Right ventricle myocardium inferior (tissue), 1 donor: ENCODE measurements around the gene PLXNA1. TPM values are rescaled to one million over a fixed set of nuclear protein-coding genes. Genes with fewer than 3 reads are reported as not detected.

Source experiments
- ATAC-seq: fragments of 200-7000 bp; cut with Tn5 transposase; one replicate; pipeline ENCODE4 v1.9.1; 2020; ENCODE audit warnings: mild to moderate bottlenecking, moderate library complexity
- DNase-seq: peaks from one replicate; pipeline ENCODE4 v3.0.0; 2021; ENCODE audit errors: missing footprints
- intact Hi-C: fragments of 100-400 bp; cut with DNase I; formaldehyde crosslinking; loops from one replicate; pipeline ENCODE4 v1.11.0; 2022
- long read RNA-seq: library from polyadenylated mRNA; unstranded; transcript quantifications from one replicate; pipeline ENCODE4 v2.0.0, GENCODE V29; 2021
- total RNA-seq: library from RNA; stranded (reverse); fragmentation: NEBNext Ultra II Directional; extraction: Animal tissue kit (Norgen Biotek cat#: 25700); gene quantifications from one replicate; pipeline ENCODE4 v1.2.1, GENCODE V29; 2021
- donor health status: DM: no; HTN: yes; CAD: no; lungs with severe emphysema.

Gene PLXNA1
- 29.6 TPM for total RNA-seq
- long read RNA-seq, full-length matches to known transcripts = 2 of 36 reads
- long read RNA-seq, partial matches to known transcripts = 17 of 36 reads
- long read RNA-seq, other reads (novel, unspliced or antisense) = 17 of 36 reads

- DNase-seq = peak; percentile 90
- intact Hi-C loops = loop anchor here (1.0 to 10.0 kb wide), 5 partner anchors 195 to 562 kb away; no protein-coding TSS in a partner anchor
Observed at GRCh38 chr3:126982471-126983175, at the start of gene PLXNA1. Gene PLXNA1 (plus strand): TSS chr3:126983115. CDS start chr3:126988594, 5,479 bp downstream.

GRCh38 chr3:126934031-126934531 lies 48.8 kb upstream of the PLXNA1 start:
- no peak for DNase-seq
- no peak for ATAC-seq
- intact Hi-C loops = no loop called here

More at GRCh38 chr3:126982471-126983175, at the start of gene PLXNA1:
- peak; percentile 83 for ATAC-seq

- intact Hi-C loops = no loop called here
- DNase-seq = no peak
- ATAC-seq = no peak
Observed at GRCh38 chr3:126934991-126935390, 47.9 kb upstream of the PLXNA1 start.

- DNase-seq (no peak), ATAC-seq (no peak)
- intact Hi-C loops = no loop called here
Observed at GRCh38 chr3:126935756-126936509, 47.0 kb upstream of the PLXNA1 start.

GRCh38 chr3:126936853-126937425 lies 46.0 kb upstream of the PLXNA1 start:
- intact Hi-C loops = no loop called here
- no peak for DNase-seq
- no peak for ATAC-seq

DNA sequence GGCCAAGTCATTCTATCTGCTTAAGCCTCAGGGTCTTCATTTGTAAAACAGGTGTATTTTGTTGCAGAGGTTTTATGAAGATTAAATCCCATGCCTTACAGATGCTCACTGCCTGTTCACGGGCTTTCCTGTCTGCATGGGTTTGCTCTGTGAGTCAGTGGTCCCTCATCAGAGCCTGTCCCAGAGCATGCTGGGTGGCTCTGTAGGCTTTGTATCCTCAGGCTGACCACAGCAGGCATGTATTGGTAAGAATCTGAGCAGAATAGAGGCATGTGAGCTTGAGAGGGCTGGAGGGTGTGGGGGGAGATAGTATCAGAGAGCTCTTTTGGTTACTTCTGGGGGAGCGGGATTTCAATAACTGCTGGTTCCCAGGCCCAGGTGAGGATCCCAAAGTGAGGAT lies 45.4 kb upstream of the PLXNA1 start:
- ATAC-seq (no peak), DNase-seq (no peak)
- intact Hi-C loops = no loop called here

GRCh38 chr3:126937973-126938372 lies 44.9 kb upstream of the PLXNA1 start:
- peak; percentile 58 for ATAC-seq
- intact Hi-C loops = no loop called here
- no peak for DNase-seq

DNA sequence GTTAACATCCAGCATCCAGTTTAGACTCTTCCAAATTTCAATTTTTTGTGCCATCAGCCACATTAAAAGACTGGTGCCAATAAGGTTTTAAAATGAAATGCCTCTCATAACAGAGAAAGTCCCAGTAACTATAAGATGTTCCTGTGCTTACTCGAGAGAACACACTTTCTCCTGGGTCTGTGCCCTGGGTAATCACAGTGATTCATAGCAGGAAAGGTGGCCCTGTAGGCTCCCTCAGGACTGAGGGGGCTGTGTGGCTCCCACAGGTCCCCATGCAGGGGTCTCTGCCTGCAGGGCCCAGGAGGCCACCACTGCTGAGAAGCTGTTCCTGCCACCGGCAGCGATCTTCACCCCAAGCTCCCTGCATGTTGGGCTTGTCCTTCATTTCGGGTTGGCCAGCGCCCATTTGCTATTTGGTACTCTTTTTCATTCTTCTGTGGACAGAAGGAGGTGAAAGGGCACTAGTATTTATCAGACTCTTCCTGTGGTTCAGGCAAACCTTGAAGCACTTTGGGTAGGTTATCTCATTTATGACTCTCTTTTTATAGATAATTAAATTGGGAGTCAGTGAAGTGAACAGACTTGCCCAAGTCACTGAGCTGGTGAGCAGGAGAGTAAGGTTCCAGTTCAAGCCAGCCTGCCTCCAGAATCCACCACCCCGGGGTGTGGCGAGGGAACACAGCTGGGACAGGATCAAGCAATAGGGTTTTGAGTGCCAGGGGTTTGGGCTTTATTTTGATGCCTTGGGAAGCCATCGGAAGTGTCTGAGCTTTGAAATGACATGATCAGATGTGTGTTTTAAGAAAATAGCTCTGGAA lies 44.2 kb upstream of the PLXNA1 start:
- intact Hi-C loops = no loop called here
- DNase-seq (no peak), ATAC-seq (peak; percentile 12)

- no peak for ATAC-seq
- no peak for DNase-seq
- intact Hi-C loops = no loop called here
Observed at GRCh38 chr3:126939338-126939718, 43.6 kb upstream of the PLXNA1 start.

DNA sequence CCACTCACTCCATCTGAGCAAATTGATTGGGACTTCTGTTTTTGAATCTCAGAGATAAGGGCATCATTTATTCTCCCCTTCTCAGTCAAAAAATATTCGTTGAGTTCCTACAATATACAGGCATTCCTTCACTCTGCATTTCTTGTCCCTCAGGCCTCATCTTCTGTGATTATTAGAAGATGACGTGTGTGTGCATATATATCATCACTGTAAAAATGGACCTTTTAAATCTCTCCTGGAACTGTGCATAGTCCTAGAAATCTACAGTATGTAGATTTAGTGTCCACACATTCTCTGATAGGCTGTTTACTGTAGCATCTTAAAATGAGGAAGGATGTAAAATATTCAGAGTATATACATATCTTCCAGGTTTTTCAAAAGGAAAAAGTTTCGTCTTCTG lies 43.2 kb upstream of the PLXNA1 start:
- no peak for ATAC-seq
- intact Hi-C loops = no loop called here
- no peak for DNase-seq

GRCh38 chr3:126941721-126942270 lies 41.1 kb upstream of the PLXNA1 start:
- no peak for DNase-seq
- no peak for ATAC-seq
- intact Hi-C loops = no loop called here

GRCh38 chr3:126944089-126944965 lies 38.6 kb upstream of the PLXNA1 start:
- no peak for ATAC-seq
- intact Hi-C loops = no loop called here

GRCh38 chr3:126945171-126945721 lies 37.7 kb upstream of the PLXNA1 start:
- no peak for ATAC-seq
- no peak for DNase-seq
- intact Hi-C loops = no loop called here

More at GRCh38 chr3:126944089-126944965, 38.6 kb upstream of the PLXNA1 start:
- DNase-seq = no peak

GRCh38 chr3:126945891-126946290 lies 37.0 kb upstream of the PLXNA1 start:
- DNase-seq (no peak), ATAC-seq (no peak)
- intact Hi-C loops = no loop called here

GRCh38 chr3:126946405-126946804 lies 36.5 kb upstream of the PLXNA1 start:
- intact Hi-C loops = no loop called here
- ATAC-seq = no peak
- DNase-seq = no peak

DNA sequence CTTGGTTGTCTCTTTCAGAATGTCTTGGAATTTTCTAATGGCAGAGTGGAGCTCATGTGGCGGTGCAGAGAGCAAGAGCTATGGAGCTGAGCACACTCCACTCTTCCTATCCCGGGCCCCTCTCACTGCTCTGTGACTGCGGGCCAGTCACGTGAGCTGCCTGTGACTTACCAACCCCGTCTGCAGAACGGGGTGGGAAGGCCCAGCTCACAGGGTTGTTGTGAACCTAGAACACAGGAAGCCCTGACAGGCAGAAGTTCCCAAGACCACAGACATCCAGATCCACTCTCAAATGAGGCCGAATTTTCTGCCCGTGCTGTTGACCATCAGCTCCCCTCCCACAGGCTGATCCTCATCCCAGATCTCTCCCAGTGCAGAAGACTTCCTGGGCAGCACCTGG lies 35.5 kb upstream of the PLXNA1 start:
- intact Hi-C loops = no loop called here
- no peak for ATAC-seq

DNA sequence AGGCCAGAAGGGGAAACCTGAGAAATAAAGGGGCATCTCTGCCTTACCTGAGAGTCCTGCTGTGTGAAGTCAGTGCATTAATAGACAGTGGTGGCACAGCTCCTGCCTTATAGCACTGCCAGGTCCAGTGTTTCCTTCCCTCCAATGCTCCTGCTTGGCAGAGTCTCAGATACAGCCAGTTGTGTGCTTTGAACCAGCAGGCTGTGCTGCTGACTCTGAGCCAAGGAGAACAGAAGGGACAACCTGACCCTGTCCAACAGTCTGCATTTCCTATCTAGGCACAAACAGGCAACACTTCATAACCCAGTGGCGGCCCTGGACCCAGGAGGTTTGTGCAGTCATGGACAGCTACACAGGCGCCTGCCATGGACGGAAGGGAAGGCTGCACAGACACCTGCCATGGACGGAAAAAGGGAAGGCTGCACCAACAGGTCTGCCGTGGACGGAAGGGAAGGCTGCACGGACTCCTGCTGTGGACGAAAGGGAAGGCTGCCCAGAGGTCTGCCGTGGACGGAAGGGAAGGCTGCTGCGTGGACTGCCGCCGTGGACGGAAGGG lies 33.9 kb upstream of the PLXNA1 start:
- no peak for DNase-seq

More for the DNA sequence above, 35.5 kb upstream of the PLXNA1 start:
- no peak for DNase-seq

More for the DNA sequence above, 33.9 kb upstream of the PLXNA1 start:
- intact Hi-C loops = no loop called here
- peak; percentile 87 for ATAC-seq
